Uterus (tissue), 4 donors: Measurements from ENCODE around the gene GLIS1. TPM values are rescaled to one million over a fixed set of nuclear protein-coding genes. Genes with fewer than 3 reads are reported as not detected.

Experiments used
- DNase-seq, 2 donors: peaks; one replicate each; pipeline ENCODE4 v3.0.0-alpha.2; 2019 to 2020
- H3K27ac ChIP-seq, 2 donors: fragments of 200-600 bp; sonication (generic); 1 replicate in 1 of 2; 2 replicates in 1 of 2; pipeline ENCODE4 v1.5.1; 2016 to 2018
- H3K27me3 ChIP-seq, 2 donors: fragments of 200-600 bp; sonication (generic); one replicate each; pipeline ENCODE4 v1.5.1; 2018 to 2019; ENCODE audit warnings: control low read depth in 1 of 2
- H3K36me3 ChIP-seq, 2 donors: fragments of 200-600 bp; sonication (generic); one replicate each; pipeline ENCODE4 v1.5.1; 2019; ENCODE audit warnings: control low read depth in 1 of 2
- H3K4me1 ChIP-seq, 2 donors: fragments of 200-600 bp; sonication (generic); one replicate each; pipeline ENCODE4 v1.5.1; 2018 to 2019; ENCODE audit warnings: control low read depth in 1 of 2
- H3K4me3 ChIP-seq, 2 donors: fragments of 200-600 bp; sonication (generic); 1 replicate in 1 of 2; 2 replicates in 1 of 2; pipeline ENCODE4 v1.5.1; 2018 to 2019; ENCODE audit warnings: mild to moderate bottlenecking in 1 of 2
- H3K9me3 ChIP-seq, 2 donors: fragments of 200-600 bp; sonication (generic); one replicate each; pipeline ENCODE4 v1.5.1; 2019; ENCODE audit warnings: control low read depth in 1 of 2
- CTCF ChIP-seq, 4 experiments: fragments of 200-600 bp in 2 of 4; fragments of 450-650 bp in 2 of 4; sonication (generic) in 2 of 4; IDR thresholded peaks; one replicate each; pipeline ENCODE4 v1.5.1; 2016 to 2019; ENCODE audit warnings: antibody characterized with exemption in 4 of 4, mild to moderate bottlenecking in 2 of 4, moderate library complexity in 1 of 4
- POLR2A ChIP-seq, 2 donors: fragments of 450-650 bp; IDR thresholded peaks; one replicate each; pipeline ENCODE4 v1.6.1; 2016; ENCODE audit warnings: antibody characterized with exemption in 2 of 2, mild to moderate bottlenecking in 1 of 2, moderate library complexity in 1 of 2
- intact Hi-C: fragments of 100-400 bp; cut with DNase I; formaldehyde crosslinking; loops from one replicate; pipeline ENCODE4 v1.15.1; 2023; ENCODE audit warnings: low total_unique reads
- total RNA-seq, 4 donors: library from RNA; depleted of rRNA in 3 of 4; stranded (reverse); fragments of >200 nt in 3 of 4; gene quantifications; one replicate each; pipeline versions ENCODE4 v1.1.0 to v1.2.4, GENCODE V29; 2014 to 2023
- donor health status: DM: yes; HTN: yes; CAD: no.

The GLIS1 gene
- total RNA-seq, 4 donors from 2014 or later: 0.21 to 1.0 TPM; not detected in 2

- H3K36me3 ChIP-seq: no peaks in the 10 kb centered on the region
- no peaks in the 10 kb centered on the region for H3K9me3 ChIP-seq
- H3K27me3 ChIP-seq: no peaks in the 10 kb centered on the region
- intact Hi-C loops: no loop called here
- peaks cover 0 to 3% of the 10 kb centered on the region in 2 donors for H3K4me1 ChIP-seq
- H3K27ac ChIP-seq: no peak overlapping the region
- TF ChIP-seq POLR2A (IDR thresholded peaks at IDR 0.05) (no peak), CTCF (IDR thresholded peaks at IDR 0.05) (no peak)
- no peak for DNase-seq
- H3K4me3 ChIP-seq: no peak overlapping the region
Observed at GRCh38 chr1:53473463-53473862, 265.5 kb downstream of the GLIS1 start.

- TF ChIP-seq POLR2A (IDR thresholded peaks at IDR 0.05): no peak
- TF ChIP-seq CTCF (IDR thresholded peaks at IDR 0.05): no peak
- Histone ChIP-seq H3K36me3 (no peaks in the 10 kb centered on the region), H3K4me3 (no peak overlapping the region), H3K4me1 (peaks cover 0 to 3% of the 10 kb centered on the region in 2 donors), H3K9me3 (no peaks in the 10 kb centered on the region), H3K27ac (no peak overlapping the region), H3K27me3 (no peaks in the 10 kb centered on the region)
- intact Hi-C loops: no loop called here
- no peak for DNase-seq
Observed at GRCh38 chr1:53471000-53471399, 268.0 kb downstream of the GLIS1 start.

- no peaks in the 10 kb centered on the region for H3K36me3 ChIP-seq
- no peak overlapping the region for H3K27ac ChIP-seq
- H3K9me3 ChIP-seq: no peaks in the 10 kb centered on the region
- TF ChIP-seq CTCF (IDR thresholded peaks at IDR 0.05) (no peak), POLR2A (IDR thresholded peaks at IDR 0.05) (no peak)
- DNase-seq: no peak
- no peaks in the 10 kb centered on the region for H3K27me3 ChIP-seq
- no peak overlapping the region for H3K4me3 ChIP-seq
- H3K4me1 ChIP-seq: peaks cover 0 to 3% of the 10 kb centered on the region in 2 donors
- intact Hi-C loops: no loop called here
Observed at GRCh38 chr1:53470584-53470983, 268.4 kb downstream of the GLIS1 start.

GRCh38 chr1:53470155-53470554, 268.8 kb downstream of the GLIS1 start:
- no peak overlapping the region for H3K27ac ChIP-seq
- intact Hi-C loops: no loop called here
- no peak overlapping the region for H3K4me3 ChIP-seq
- H3K9me3 ChIP-seq: no peaks in the 10 kb centered on the region
- no peaks in the 10 kb centered on the region for H3K36me3 ChIP-seq
- DNase-seq: peak; percentile 56 to 77
- H3K4me1 ChIP-seq: peaks cover 0 to 3% of the 10 kb centered on the region in 2 donors
- TF ChIP-seq CTCF (IDR thresholded peaks at IDR 0.05) (peak; percentile 36 to 70 (median 54)), POLR2A (IDR thresholded peaks at IDR 0.05) (no peak)
- H3K27me3 ChIP-seq: no peaks in the 10 kb centered on the region

GRCh38 chr1:53469373-53469772, 269.6 kb downstream of the GLIS1 start:
- H3K9me3 ChIP-seq: no peaks in the 10 kb centered on the region
- H3K27me3 ChIP-seq: no peaks in the 10 kb centered on the region
- DNase-seq: no peak
- no peak overlapping the region for H3K27ac ChIP-seq
- TF ChIP-seq CTCF (IDR thresholded peaks at IDR 0.05) (no peak), POLR2A (IDR thresholded peaks at IDR 0.05) (no peak)
- no peak overlapping the region for H3K4me3 ChIP-seq
- H3K36me3 ChIP-seq: no peaks in the 10 kb centered on the region
- intact Hi-C loops: no loop called here
- peaks cover 0 to 3% of the 10 kb centered on the region in 2 donors for H3K4me1 ChIP-seq
